Osteoblast (primary cell): Measurements from ENCODE around the gene CRB2. TPM values are rescaled to one million over a fixed set of nuclear protein-coding genes. Genes with fewer than 3 reads are reported as not detected.

Experiments
- DNase-seq: peaks from one replicate; pipeline ENCODE4 v3.0.0; 2011; ENCODE audit warnings: low spot score, mixed read lengths; ENCODE audit not compliant: insufficient read length; ENCODE audit errors: missing footprints
- H2AFZ ChIP-seq: 2 replicates; pipeline ENCODE4 v1.6.0; 2011; ENCODE audit warnings: mild to moderate bottlenecking, low read length
- H3K27ac ChIP-seq: 2 replicates; pipeline ENCODE4 v1.5.1; 2011; ENCODE audit warnings: mild to moderate bottlenecking, low read depth, low read length, moderate library complexity
- H3K27me3 ChIP-seq: 2 replicates; pipeline ENCODE4 v1.6.0; 2012; ENCODE audit warnings: mild to moderate bottlenecking, control low read depth, inconsistent platforms, low read length, moderate library complexity; ENCODE audit not compliant: insufficient read depth
- H3K36me3 ChIP-seq: 2 replicates; pipeline ENCODE4 v1.5.1; 2011; ENCODE audit warnings: mild to moderate bottlenecking, low read length, control low read depth, moderate library complexity; ENCODE audit not compliant: insufficient read depth
- H3K4me1 ChIP-seq: 2 replicates; pipeline ENCODE4 v1.5.1; 2011; ENCODE audit warnings: mild to moderate bottlenecking, low read length, control low read depth, moderate library complexity; ENCODE audit not compliant: insufficient read depth
- H3K4me2 ChIP-seq: 2 replicates; pipeline ENCODE4 v1.6.0; 2011; ENCODE audit warnings: mild to moderate bottlenecking, low read length; ENCODE audit not compliant: insufficient read depth
- H3K4me3 ChIP-seq: fragments of 200-600 bp; sonication (generic); 3 replicates; pipeline ENCODE4 v1.5.1; 2012; ENCODE audit warnings: mild to moderate bottlenecking, low read length, inconsistent platforms; ENCODE audit not compliant: insufficient read depth
- H3K79me2 ChIP-seq: 2 replicates; pipeline ENCODE4 v1.6.0; 2012; ENCODE audit warnings: mild to moderate bottlenecking, low read length, control low read depth, inconsistent platforms; ENCODE audit not compliant: insufficient read depth
- H3K9me3 ChIP-seq: 2 replicates; pipeline ENCODE4 v1.5.1; 2011; ENCODE audit warnings: low read depth, low read length, control low read depth
- H4K20me1 ChIP-seq: 2 replicates; pipeline ENCODE4 v1.6.0; 2012; ENCODE audit warnings: mild to moderate bottlenecking, low read length, control low read depth; ENCODE audit not compliant: insufficient read depth
- total RNA-seq: library from RNA; depleted of rRNA; stranded (reverse); fragments of >200 nt; gene quantifications from 2 replicates; pipeline ENCODE4 v1.2.3, GENCODE V29; 2012
- TF ChIP-seq, protein P1 (sequence below): IDR thresholded peaks from 2 replicates; pipeline ENCODE4 v1.5.1; 2011; ENCODE audit warnings: mild to moderate bottlenecking, low read depth, low read length, moderate library complexity; ENCODE audit errors: extremely low read depth

The CRB2 gene
- total RNA-seq, 1 donor, result not detected

DNA sequence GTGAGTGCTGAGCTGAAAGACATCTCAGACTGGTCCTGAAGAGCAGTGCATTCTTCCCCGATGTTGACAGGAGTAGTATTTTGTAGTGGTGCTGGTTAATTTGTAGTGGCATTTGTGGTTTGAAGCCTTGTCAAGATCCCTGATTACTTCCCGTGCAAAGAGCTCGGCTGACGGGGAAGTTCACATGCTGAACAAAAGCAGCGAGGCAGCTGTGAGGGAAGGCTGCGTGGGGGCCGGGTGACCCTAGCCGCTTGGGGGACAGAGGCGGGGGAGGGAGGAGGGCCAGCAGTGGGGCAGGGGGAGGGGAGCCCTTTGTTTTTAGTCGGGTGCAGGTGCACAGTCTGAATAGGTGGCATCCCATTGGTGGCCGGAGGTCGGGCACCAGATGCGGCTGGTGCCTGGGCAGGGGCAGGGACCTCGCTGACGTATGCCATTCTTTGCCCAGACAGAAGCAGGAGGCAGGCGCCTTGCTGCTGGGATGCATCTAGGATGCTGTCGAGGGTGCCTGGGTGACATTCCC, 64.7 kb downstream of the CRB2 start:
- Histone ChIP-seq H3K79me2 (no peaks in the 10 kb centered on the region), H3K36me3 (no peaks in the 10 kb centered on the region), H3K27me3 (no peaks in the 10 kb centered on the region), H4K20me1 (no peaks in the 10 kb centered on the region), H3K4me3 (no peak overlapping the region), H3K4me2 (no peak overlapping the region), H3K27ac (no peak overlapping the region), H2AFZ (no peak overlapping the region), H3K4me1 (no peaks in the 10 kb centered on the region), H3K9me3 (no peaks in the 10 kb centered on the region)
- TF ChIP-seq, protein P1, sequence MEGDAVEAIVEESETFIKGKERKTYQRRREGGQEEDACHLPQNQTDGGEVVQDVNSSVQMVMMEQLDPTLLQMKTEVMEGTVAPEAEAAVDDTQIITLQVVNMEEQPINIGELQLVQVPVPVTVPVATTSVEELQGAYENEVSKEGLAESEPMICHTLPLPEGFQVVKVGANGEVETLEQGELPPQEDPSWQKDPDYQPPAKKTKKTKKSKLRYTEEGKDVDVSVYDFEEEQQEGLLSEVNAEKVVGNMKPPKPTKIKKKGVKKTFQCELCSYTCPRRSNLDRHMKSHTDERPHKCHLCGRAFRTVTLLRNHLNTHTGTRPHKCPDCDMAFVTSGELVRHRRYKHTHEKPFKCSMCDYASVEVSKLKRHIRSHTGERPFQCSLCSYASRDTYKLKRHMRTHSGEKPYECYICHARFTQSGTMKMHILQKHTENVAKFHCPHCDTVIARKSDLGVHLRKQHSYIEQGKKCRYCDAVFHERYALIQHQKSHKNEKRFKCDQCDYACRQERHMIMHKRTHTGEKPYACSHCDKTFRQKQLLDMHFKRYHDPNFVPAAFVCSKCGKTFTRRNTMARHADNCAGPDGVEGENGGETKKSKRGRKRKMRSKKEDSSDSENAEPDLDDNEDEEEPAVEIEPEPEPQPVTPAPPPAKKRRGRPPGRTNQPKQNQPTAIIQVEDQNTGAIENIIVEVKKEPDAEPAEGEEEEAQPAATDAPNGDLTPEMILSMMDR, result no peak
- no peak for DNase-seq

DNA sequence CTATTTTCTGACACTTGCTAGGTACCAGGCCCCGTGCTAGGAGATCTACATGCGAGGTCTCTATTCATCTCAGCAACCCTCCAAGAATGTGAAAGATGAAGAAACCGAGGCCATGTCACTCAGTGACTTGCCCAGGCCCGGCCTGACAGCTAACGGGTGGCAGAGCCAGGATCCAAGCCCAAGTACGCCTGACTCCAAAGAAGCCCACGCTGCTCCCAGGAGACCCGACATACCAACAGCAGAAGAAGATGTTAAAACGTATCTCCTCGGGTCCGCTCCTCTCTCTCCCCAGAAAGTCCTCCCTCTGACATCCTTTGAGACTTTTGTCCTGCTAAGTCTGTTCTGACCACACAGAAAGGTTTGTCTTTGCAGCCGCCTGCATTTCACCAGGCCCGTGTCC, 65.2 kb downstream of the CRB2 start:
- H3K9me3 ChIP-seq, result no peaks in the 10 kb centered on the region
- H3K4me1 ChIP-seq, result no peaks in the 10 kb centered on the region
- H4K20me1 ChIP-seq, result peaks cover 4% of the 10 kb centered on the region
- no peak overlapping the region for H3K27ac ChIP-seq
- no peaks in the 10 kb centered on the region for H3K27me3 ChIP-seq
- DNase-seq, result no peak
- no peaks in the 10 kb centered on the region for H3K36me3 ChIP-seq
- TF ChIP-seq, protein P1, result no peak
- H3K4me3 ChIP-seq, result no peak overlapping the region
- no peak overlapping the region for H2AFZ ChIP-seq
- H3K4me2 ChIP-seq, result no peak overlapping the region
- no peaks in the 10 kb centered on the region for H3K79me2 ChIP-seq

GRCh38 chr9:123421801-123422455, 65.9 kb downstream of the CRB2 start:
- Histone ChIP-seq H3K36me3 (no peaks in the 10 kb centered on the region), H3K79me2 (no peaks in the 10 kb centered on the region), H2AFZ (no peak overlapping the region), H3K9me3 (no peaks in the 10 kb centered on the region), H3K4me1 (no peaks in the 10 kb centered on the region), H3K4me2 (no peak overlapping the region), H3K4me3 (no peak overlapping the region), H4K20me1 (peaks cover 4% of the 10 kb centered on the region), H3K27ac (no peak overlapping the region), H3K27me3 (no peaks in the 10 kb centered on the region)
- DNase-seq, result no peak
- TF ChIP-seq, protein P1, result no peak

- no peaks in the 10 kb centered on the region for H3K9me3 ChIP-seq
- no peaks in the 10 kb centered on the region for H3K36me3 ChIP-seq
- H4K20me1 ChIP-seq, result peaks cover 4% of the 10 kb centered on the region
- no peak overlapping the region for H3K4me2 ChIP-seq
- no peaks in the 10 kb centered on the region for H3K79me2 ChIP-seq
- DNase-seq, result no peak
- no peak overlapping the region for H2AFZ ChIP-seq
- no peaks in the 10 kb centered on the region for H3K4me1 ChIP-seq
- H3K27ac ChIP-seq, result no peak overlapping the region
- H3K27me3 ChIP-seq, result no peaks in the 10 kb centered on the region
- TF ChIP-seq, protein P1, result no peak
- no peak overlapping the region for H3K4me3 ChIP-seq
These were observed 66.8 kb downstream of the CRB2 start for GRCh38 chr9:123422635-123423310.
